ENCODE measurements around the gene NALCN. TPM values are rescaled to one million over a fixed set of nuclear protein-coding genes. Genes with fewer than 3 reads are reported as not detected.

Gene NALCN
- total RNA-seq, 4 donors from 2014 or later = 0.67 to 2.0 (median 1.5) TPM

DNA sequence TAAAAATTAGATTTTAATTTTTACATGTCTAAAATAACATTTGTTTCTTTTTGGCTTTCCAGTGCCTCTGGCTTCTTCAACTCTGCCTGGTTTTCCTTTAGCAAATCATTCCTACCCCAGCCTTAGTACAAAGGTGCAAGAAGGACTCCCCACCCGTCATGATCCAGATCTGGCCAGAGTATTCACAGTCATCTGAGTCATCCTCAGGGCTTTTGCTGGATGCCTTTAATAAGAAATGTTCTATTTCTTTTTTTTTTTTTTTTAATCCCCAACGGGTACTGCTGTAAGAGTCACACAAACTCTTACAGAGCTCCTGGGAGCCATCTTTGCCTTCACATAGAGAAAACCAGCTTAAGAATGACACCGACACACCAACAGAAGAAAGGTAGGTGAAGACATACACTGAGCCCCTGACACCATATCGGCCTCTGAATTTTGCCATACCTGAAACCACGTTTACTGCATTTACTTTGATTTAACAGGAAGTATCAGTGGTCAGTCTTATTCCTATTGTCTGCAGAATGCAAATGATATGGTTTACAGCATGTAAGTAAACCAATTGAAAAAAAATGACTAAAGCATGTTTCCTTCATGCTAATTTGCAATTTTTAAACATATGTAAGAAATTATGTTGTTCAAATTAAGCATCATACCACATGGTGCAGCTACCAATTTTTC is 184.4 kb downstream of the NALCN start:
- H3K4me3 ChIP-seq (ENCODE audit: low read depth, poor library complexity, severe bottlenecking) = no peak overlapping the region
- no peak for DNase-seq (ENCODE audit: low spot score in 2 of 2)
- TF ChIP-seq, protein P1, sequence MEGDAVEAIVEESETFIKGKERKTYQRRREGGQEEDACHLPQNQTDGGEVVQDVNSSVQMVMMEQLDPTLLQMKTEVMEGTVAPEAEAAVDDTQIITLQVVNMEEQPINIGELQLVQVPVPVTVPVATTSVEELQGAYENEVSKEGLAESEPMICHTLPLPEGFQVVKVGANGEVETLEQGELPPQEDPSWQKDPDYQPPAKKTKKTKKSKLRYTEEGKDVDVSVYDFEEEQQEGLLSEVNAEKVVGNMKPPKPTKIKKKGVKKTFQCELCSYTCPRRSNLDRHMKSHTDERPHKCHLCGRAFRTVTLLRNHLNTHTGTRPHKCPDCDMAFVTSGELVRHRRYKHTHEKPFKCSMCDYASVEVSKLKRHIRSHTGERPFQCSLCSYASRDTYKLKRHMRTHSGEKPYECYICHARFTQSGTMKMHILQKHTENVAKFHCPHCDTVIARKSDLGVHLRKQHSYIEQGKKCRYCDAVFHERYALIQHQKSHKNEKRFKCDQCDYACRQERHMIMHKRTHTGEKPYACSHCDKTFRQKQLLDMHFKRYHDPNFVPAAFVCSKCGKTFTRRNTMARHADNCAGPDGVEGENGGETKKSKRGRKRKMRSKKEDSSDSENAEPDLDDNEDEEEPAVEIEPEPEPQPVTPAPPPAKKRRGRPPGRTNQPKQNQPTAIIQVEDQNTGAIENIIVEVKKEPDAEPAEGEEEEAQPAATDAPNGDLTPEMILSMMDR (IDR thresholded peaks at IDR 0.05) = no peak
- 66 to 74% methylated on average over 5 of the region's 5 CpGs for WGBS, 2 donors
- intact Hi-C loops (cut with DNase I; ENCODE audit: low total_unique reads) = no loop called here

DNA sequence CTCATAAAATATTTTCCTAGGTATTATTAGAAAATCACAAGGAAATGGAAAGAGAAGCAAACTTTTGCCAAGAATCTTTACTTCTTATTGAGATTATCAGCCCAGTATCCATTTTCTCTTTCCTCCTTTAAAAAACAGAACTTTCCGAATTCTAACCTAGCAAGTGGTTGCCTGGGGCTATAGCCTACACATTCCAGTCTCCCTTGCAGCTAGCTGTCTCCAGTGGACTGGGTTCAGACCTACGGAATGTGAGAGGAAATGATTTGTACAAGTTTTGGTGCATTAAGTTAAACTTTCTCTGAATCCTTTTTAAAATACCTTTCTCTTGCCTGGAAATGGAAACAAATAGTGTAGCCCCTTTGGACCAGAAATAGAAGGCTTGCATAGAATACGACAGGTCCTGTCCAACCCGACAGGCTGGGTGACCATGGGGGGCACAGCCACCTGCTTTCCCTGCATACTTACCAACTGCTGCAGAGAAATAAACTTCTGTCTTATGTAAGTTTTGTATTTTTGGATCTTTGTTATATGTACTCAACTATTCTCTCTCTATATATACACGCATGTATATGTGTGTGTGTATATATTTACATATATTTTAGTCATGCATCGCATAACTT is 185.9 kb downstream of the NALCN start:
- no peak for DNase-seq (ENCODE audit: low spot score in 2 of 2)
- H3K4me3 ChIP-seq (ENCODE audit: low read depth, poor library complexity, severe bottlenecking) = no peak overlapping the region
- intact Hi-C loops (cut with DNase I; ENCODE audit: low total_unique reads) = no loop called here
- 73 to 84% methylated on average over 6 of the region's 6 CpGs for WGBS, 2 donors
- TF ChIP-seq, protein P1 (IDR thresholded peaks at IDR 0.05) = no peak
- TF ChIP-seq POLR2A (IDR thresholded peaks at IDR 0.05) = no peak

DNA sequence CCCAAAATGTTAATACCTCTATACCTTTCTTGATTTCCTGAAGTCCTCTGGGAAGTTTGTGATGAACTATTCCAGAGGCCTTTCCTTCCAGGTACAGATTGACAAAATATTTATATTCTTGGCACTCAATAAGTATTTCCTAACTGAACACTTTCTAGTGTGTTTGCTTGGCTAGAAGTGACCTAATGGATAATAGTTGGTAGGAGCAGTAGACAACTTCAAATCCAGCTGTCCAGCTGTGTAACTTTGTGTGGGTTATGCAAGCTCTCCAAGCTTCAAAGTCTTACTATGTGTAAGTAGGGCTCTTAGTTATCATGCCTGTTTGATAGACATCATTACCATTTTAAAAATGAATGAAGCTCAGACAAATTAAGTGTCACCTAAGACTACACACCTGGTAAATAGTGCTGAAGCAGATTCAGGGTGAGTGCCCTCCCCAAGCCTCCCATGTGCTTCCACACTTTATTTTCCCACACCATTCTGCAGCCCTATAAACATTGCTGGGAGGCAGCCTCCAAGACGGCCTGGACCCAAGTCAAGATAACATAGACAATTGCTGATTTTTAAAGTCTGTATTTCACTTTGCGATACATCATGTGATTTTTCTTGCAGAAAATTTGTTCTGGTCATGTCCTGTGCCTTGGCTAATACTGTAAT is 196.6 kb downstream of the NALCN start:
- WGBS, 2 donors = 88 to 89% methylated on average over 2 of the region's 2 CpGs
- DNase-seq (ENCODE audit: low spot score in 2 of 2) = no peak
- no peak overlapping the region for H3K4me3 ChIP-seq (ENCODE audit: low read depth, poor library complexity, severe bottlenecking)
- TF ChIP-seq, protein P1 (IDR thresholded peaks at IDR 0.05) = no peak
- TF ChIP-seq POLR2A (IDR thresholded peaks at IDR 0.05) = no peak
- intact Hi-C loops (cut with DNase I; ENCODE audit: low total_unique reads) = no loop called here

DNA sequence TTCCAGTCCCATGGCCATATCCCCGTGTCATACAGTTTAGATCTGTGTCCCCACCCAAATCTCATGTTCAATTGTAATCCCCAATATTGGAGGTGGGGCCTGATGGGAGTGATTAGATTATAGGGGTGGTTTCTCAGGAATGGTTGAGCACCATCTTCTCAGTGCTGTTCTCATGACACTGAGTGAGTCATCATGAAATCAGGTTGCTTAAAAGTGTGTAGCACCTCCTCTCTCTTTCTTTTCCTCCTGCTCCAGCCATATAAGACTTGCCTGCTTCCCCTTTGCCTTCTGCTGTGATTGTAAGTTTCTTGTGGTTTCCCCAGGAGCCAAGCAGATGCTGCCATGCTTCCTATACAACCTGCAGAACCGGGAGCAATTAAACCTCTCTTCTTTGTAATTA is 197.8 kb downstream of the NALCN start:
- H3K4me3 ChIP-seq (ENCODE audit: low read depth, poor library complexity, severe bottlenecking) = no peak overlapping the region
- WGBS, 2 donors = 69 to 84% methylated on average over 2 of the region's 2 CpGs
- DNase-seq (ENCODE audit: low spot score in 2 of 2) = no peak
- intact Hi-C loops (cut with DNase I; ENCODE audit: low total_unique reads) = no loop called here
- no peak for TF ChIP-seq POLR2A (IDR thresholded peaks at IDR 0.05)
- TF ChIP-seq, protein P1 (IDR thresholded peaks at IDR 0.05) = no peak

DNA sequence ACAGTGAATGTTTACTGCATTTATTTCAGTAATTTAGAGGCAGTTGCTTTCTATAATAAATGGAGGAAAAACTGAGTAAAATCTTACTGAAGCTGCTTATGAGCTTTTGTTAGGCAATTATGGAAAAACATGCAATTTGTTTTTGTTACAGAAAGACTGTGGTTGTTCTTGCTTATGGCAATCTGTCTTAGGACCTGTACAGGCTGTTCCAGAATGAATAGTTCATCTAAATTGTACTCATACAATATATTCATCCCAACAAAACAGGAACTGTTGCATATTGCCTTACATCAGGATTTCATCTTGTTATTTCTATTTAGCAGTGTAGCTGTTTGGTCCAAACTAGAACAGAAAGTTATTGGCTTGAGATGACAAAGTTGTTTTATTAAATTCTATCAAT is 199.2 kb downstream of the NALCN start:
- no peak overlapping the region for H3K4me3 ChIP-seq (ENCODE audit: low read depth, poor library complexity, severe bottlenecking)
- intact Hi-C loops (cut with DNase I; ENCODE audit: low total_unique reads) = no loop called here
- TF ChIP-seq, protein P1 (IDR thresholded peaks at IDR 0.05) = no peak
- TF ChIP-seq POLR2A (IDR thresholded peaks at IDR 0.05) = no peak
- no peak for DNase-seq (ENCODE audit: low spot score in 2 of 2)

Measured in lower leg skin (tissue), 4 donors.